D721Med (cell line): ENCODE data around the gene PLXNB1.
A peak's percentile ranks its signal among the peaks of the same experiment; 100 is the strongest.

Experiments
- DNase-seq: peaks from one replicate; pipeline ENCODE4 v3.0.0; 2011; ENCODE audit warnings: low spot score; ENCODE audit not compliant: insufficient read length
- FAIRE-seq: peaks from 2 replicates; lab custom pipeline; 2011; peaks lifted over from hg19 to GRCh38; lab: Jason Lieb, UNC
- CTCF ChIP-seq: IDR thresholded peaks from 2 replicates; pipeline ENCODE4 v1.5.1; 2012; ENCODE audit warnings: mild to moderate bottlenecking, control low read depth; ENCODE audit not compliant: insufficient read depth; ENCODE audit errors: missing control alignments

Gene PLXNB1

GRCh38 chr3:48473617-48473952 lies 43.7 kb upstream of the PLXNB1 start:
- TF ChIP-seq CTCF = no peak
- DNase-seq = peak; percentile 31
- no peak for FAIRE-seq

- TF ChIP-seq CTCF = peak; percentile 33
- DNase-seq (peak; percentile 93), FAIRE-seq (no peak)
Observed at GRCh38 chr3:48472923-48473616, 43.2 kb upstream of the PLXNB1 start.

GRCh38 chr3:48472673-48472922 lies 42.7 kb upstream of the PLXNB1 start:
- no peak for TF ChIP-seq CTCF
- DNase-seq = peak; percentile 44
- FAIRE-seq = no peak

GRCh38 chr3:48470286-48470685 lies 40.4 kb upstream of the PLXNB1 start:
- DNase-seq (no peak), FAIRE-seq (no peak)
- no peak for TF ChIP-seq CTCF

- FAIRE-seq (no peak), DNase-seq (no peak)
- no peak for TF ChIP-seq CTCF
Observed at GRCh38 chr3:48469046-48469915, 39.4 kb upstream of the PLXNB1 start.

- no peak for TF ChIP-seq CTCF
- DNase-seq = no peak
- no peak for FAIRE-seq
Observed at GRCh38 chr3:48468329-48468731, 38.4 kb upstream of the PLXNB1 start.
